Measurements from ENCODE around the gene ARL5A. TPM values are rescaled to one million over a fixed set of nuclear protein-coding genes. Genes with fewer than 3 reads are reported as not detected.

The ARL5A gene
- total and polyA plus RNA-seq, 9 of the 15 experiments (the other 6 are each of a cell fraction or from before 2014, with no cell fraction given) = 16.3 to 117 (median 88.4) TPM

DNA sequence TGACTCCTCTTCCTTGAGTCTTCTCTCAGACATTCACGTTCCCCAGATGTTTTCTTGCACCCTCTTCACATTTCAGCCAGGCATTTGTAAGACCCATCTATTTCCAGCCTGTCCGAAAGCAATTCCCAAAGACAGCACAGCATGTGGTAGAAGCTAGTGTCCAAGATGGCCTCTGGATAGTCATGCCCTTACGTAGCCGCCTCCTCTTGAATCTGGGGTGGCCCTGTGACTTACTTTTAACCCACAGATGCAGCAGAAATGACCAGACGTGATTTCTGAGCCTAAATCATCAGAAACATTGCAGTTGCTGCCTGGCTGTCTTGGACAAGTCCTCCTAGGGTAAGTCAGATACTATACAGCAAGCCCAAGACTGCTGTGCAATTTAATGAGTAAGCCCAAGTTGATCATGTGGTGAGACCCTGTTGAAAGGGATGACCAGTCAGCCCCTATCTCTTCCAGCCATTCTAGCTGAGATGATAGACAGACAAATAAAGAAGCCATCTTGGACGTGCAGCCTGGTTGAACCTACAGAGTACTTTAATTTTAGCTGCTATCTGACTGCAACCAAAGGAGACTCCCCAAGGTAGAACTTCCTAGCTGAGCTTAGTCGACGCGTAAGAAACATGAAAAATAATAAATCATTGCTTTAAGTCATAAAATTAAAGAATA lies 12.3 kb downstream of the ARL5A start (continued):
- TF ChIP-seq YY1 (IDR thresholded peaks at IDR 0.05; ENCODE audit: borderline replicate concordance in 1 of 3, control insufficient read depth in 1 of 3, extremely low read depth in 1 of 3, insufficient read depth in 3 of 3, insufficient read length in 1 of 3, insufficient replicate concordance in 2 of 3, low read depth in 1 of 3, low read length in 2 of 3) (peak in 2 of 3 experiments; percentile 21 to 80), U2AF1 (optimal IDR thresholded peaks at IDR 0.05; ENCODE audit: low read depth, low read length) (no peak), CXXC5 (CRISPR knock-in tag; IDR thresholded peaks at IDR 0.05) (peak; percentile 57), SMAD4 (CRISPR knock-in tag; conservative IDR thresholded peaks at IDR 0.05) (peak; percentile 85), SP1 (CRISPR knock-in tag; IDR thresholded peaks at IDR 0.05) (peak; percentile 61), CBFA2T2 (conservative IDR thresholded peaks at IDR 0.05) (peak; percentile 91), SMARCA4 (IDR thresholded peaks at IDR 0.05) (peak; percentile 87), PTRF (tag; IDR thresholded peaks at IDR 0.05) (peak; percentile 55; the same call in 1 of the 2 replicates), TBL1XR1 (IDR thresholded peaks at IDR 0.05; ENCODE audit: low read length in 2 of 2) (peak in 1 of 2 experiments; percentile 77; a peak in 2 of 4 replicates), LEF1 (IDR thresholded peaks at IDR 0.05) (0 out of 2 replicates have a peak, but pooled peaks have one; percentile 29), KDM1A (IDR thresholded peaks at IDR 0.05) (peak; percentile 65 to 71; a peak in 3 of 4 replicates), DMBX1 (CRISPR knock-in tag; IDR thresholded peaks at IDR 0.05; ENCODE audit: borderline replicate concordance) (peak; percentile 92), GATA2 (CRISPR knock-in tag; IDR thresholded peaks at IDR 0.05) (peak; percentile 85), NFE2 (IDR thresholded peaks at IDR 0.05; ENCODE audit: low read depth) (0 out of 2 replicates have a peak, but pooled peaks have one; percentile 5), ATF1 (CRISPR knock-in tag; IDR thresholded peaks at IDR 0.05) (no peak), ATF1 (tag; IDR thresholded peaks at IDR 0.05) (peak; percentile 27; the same call in 1 of the 2 replicates), RFX1 (IDR thresholded peaks at IDR 0.05) (0 out of 2 replicates have a peak, but pooled peaks have one; percentile 0), ZNF668 (CRISPR knock-in tag; IDR thresholded peaks at IDR 0.05) (peak; percentile 61; the same call in 1 of the 2 replicates), SMARCE1 (IDR thresholded peaks at IDR 0.05) (peak; percentile 58; the same call in 1 of the 2 replicates)
- TF ChIP-seq, protein P1, sequence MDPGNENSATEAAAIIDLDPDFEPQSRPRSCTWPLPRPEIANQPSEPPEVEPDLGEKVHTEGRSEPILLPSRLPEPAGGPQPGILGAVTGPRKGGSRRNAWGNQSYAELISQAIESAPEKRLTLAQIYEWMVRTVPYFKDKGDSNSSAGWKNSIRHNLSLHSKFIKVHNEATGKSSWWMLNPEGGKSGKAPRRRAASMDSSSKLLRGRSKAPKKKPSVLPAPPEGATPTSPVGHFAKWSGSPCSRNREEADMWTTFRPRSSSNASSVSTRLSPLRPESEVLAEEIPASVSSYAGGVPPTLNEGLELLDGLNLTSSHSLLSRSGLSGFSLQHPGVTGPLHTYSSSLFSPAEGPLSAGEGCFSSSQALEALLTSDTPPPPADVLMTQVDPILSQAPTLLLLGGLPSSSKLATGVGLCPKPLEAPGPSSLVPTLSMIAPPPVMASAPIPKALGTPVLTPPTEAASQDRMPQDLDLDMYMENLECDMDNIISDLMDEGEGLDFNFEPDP (CRISPR knock-in tag; IDR thresholded peaks at IDR 0.05) = 0 out of 2 replicates have a peak, but pooled peaks have one; percentile 39
- TF ChIP-seq, protein P2, sequence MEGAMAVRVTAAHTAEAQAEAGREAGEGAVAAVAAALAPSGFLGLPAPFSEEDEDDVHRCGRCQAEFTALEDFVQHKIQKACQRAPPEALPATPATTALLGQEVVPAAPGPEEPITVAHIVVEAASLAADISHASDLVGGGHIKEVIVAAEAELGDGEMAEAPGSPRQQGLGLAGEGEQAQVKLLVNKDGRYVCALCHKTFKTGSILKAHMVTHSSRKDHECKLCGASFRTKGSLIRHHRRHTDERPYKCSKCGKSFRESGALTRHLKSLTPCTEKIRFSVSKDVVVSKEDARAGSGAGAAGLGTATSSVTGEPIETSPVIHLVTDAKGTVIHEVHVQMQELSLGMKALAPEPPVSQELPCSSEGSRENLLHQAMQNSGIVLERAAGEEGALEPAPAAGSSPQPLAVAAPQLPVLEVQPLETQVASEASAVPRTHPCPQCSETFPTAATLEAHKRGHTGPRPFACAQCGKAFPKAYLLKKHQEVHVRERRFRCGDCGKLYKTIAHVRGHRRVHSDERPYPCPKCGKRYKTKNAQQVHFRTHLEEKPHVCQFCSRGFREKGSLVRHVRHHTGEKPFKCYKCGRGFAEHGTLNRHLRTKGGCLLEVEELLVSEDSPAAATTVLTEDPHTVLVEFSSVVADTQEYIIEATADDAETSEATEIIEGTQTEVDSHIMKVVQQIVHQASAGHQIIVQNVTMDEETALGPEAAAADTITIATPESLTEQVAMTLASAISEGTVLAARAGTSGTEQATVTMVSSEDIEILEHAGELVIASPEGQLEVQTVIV (CRISPR knock-in tag; IDR thresholded peaks at IDR 0.05; ENCODE audit: borderline replicate concordance) = no peak
- TF ChIP-seq, protein P3, sequence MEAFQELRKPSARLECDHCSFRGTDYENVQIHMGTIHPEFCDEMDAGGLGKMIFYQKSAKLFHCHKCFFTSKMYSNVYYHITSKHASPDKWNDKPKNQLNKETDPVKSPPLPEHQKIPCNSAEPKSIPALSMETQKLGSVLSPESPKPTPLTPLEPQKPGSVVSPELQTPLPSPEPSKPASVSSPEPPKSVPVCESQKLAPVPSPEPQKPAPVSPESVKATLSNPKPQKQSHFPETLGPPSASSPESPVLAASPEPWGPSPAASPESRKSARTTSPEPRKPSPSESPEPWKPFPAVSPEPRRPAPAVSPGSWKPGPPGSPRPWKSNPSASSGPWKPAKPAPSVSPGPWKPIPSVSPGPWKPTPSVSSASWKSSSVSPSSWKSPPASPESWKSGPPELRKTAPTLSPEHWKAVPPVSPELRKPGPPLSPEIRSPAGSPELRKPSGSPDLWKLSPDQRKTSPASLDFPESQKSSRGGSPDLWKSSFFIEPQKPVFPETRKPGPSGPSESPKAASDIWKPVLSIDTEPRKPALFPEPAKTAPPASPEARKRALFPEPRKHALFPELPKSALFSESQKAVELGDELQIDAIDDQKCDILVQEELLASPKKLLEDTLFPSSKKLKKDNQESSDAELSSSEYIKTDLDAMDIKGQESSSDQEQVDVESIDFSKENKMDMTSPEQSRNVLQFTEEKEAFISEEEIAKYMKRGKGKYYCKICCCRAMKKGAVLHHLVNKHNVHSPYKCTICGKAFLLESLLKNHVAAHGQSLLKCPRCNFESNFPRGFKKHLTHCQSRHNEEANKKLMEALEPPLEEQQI (IDR thresholded peaks at IDR 0.05) = peak; percentile 50; the same call in 1 of the 2 replicates

Data from K562 (cell line).